ENCODE measurements around the gene THOC5. TPM values are rescaled to one million over a fixed set of nuclear protein-coding genes. Genes with fewer than 3 reads are reported as not detected.

Gene THOC5
- total RNA-seq, 1 experiment from 2014 or later, result 74.6 TPM

GRCh38 chr22:29461263-29461662, 92.3 kb downstream of the THOC5 start:
- POLR2A ChIA-PET, result no interaction called here
- no peak for DNase-seq
- Histone ChIP-seq H3K4me1 (no peaks in the 10 kb centered on the region), H3K36me3 (ENCODE audit: control insufficient read depth, insufficient read depth, low read length) (no peaks in the 10 kb centered on the region), H3K4me3 (ENCODE audit: low read depth, low read length) (no peak overlapping the region), H3K27me3 (replicated peaks; ENCODE audit: control insufficient read depth, insufficient read depth, low read length) (no peaks in the 10 kb centered on the region), H3K9me3 (no peaks in the 10 kb centered on the region)
- intact Hi-C loops (cut with micrococcal nuclease; ENCODE audit: unreplicated experiment), result no loop called here
- no peak for TF ChIP-seq CTCF (IDR thresholded peaks at IDR 0.05; ENCODE audit: insufficient read depth in 1 of 2, low read depth in 1 of 2, low read length in 1 of 2, severe bottlenecking in 1 of 2, unreplicated experiment in 1 of 2)
- Mint-ChIP-seq H3K36me3 (ENCODE audit: insufficient read depth, unreplicated experiment) (peaks cover 11% of the 10 kb centered on the region), H3K4me1 (ENCODE audit: low read depth, unreplicated experiment) (no peaks in the 10 kb centered on the region), H3K9me3 (ENCODE audit: unreplicated experiment) (no peaks in the 10 kb centered on the region), H3K4me3 (ENCODE audit: unreplicated experiment) (no peak overlapping the region), H3K27ac (ENCODE audit: unreplicated experiment) (peak overlapping the region; percentile 19), H3K27me3 (ENCODE audit: insufficient read depth, unreplicated experiment) (no peaks in the 10 kb centered on the region)
- BruUV-seq (replicated peaks), result no TSS peak
- CTCF ChIA-PET, result no interaction called here

GRCh38 chr22:29459773-29460172, 93.8 kb downstream of the THOC5 start:
- Histone ChIP-seq H3K4me3 (ENCODE audit: low read depth, low read length) (no peak overlapping the region), H3K4me1 (no peaks in the 10 kb centered on the region), H3K36me3 (ENCODE audit: control insufficient read depth, insufficient read depth, low read length) (no peaks in the 10 kb centered on the region), H3K27me3 (replicated peaks; ENCODE audit: control insufficient read depth, insufficient read depth, low read length) (no peaks in the 10 kb centered on the region), H3K9me3 (no peaks in the 10 kb centered on the region)
- ChIA-PET POLR2A (no interaction called here), CTCF (no interaction called here)
- Mint-ChIP-seq H3K4me3 (ENCODE audit: unreplicated experiment) (no peak overlapping the region), H3K9me3 (ENCODE audit: unreplicated experiment) (no peaks in the 10 kb centered on the region), H3K36me3 (ENCODE audit: insufficient read depth, unreplicated experiment) (peaks cover 11% of the 10 kb centered on the region), H3K4me1 (ENCODE audit: low read depth, unreplicated experiment) (no peaks in the 10 kb centered on the region), H3K27me3 (ENCODE audit: insufficient read depth, unreplicated experiment) (no peaks in the 10 kb centered on the region), H3K27ac (ENCODE audit: unreplicated experiment) (no peak overlapping the region)
- BruUV-seq (replicated peaks), result no TSS peak
- intact Hi-C loops (cut with micrococcal nuclease; ENCODE audit: unreplicated experiment), result no loop called here
- no peak for TF ChIP-seq CTCF (IDR thresholded peaks at IDR 0.05; ENCODE audit: insufficient read depth in 1 of 2, low read depth in 1 of 2, low read length in 1 of 2, severe bottlenecking in 1 of 2, unreplicated experiment in 1 of 2)
- DNase-seq, result no peak

GRCh38 chr22:29458551-29458950, 95.0 kb downstream of the THOC5 start:
- Mint-ChIP-seq H3K4me3 (ENCODE audit: unreplicated experiment) (no peak overlapping the region), H3K36me3 (ENCODE audit: insufficient read depth, unreplicated experiment) (peaks cover 11% of the 10 kb centered on the region), H3K9me3 (ENCODE audit: unreplicated experiment) (no peaks in the 10 kb centered on the region), H3K4me1 (ENCODE audit: low read depth, unreplicated experiment) (no peaks in the 10 kb centered on the region), H3K27ac (ENCODE audit: unreplicated experiment) (no peak overlapping the region), H3K27me3 (ENCODE audit: insufficient read depth, unreplicated experiment) (no peaks in the 10 kb centered on the region)
- Histone ChIP-seq H3K4me1 (no peaks in the 10 kb centered on the region), H3K4me3 (ENCODE audit: low read depth, low read length) (no peak overlapping the region), H3K9me3 (no peaks in the 10 kb centered on the region), H3K27me3 (replicated peaks; ENCODE audit: control insufficient read depth, insufficient read depth, low read length) (no peaks in the 10 kb centered on the region), H3K36me3 (ENCODE audit: control insufficient read depth, insufficient read depth, low read length) (no peaks in the 10 kb centered on the region)
- intact Hi-C loops (cut with micrococcal nuclease; ENCODE audit: unreplicated experiment), result no loop called here
- ChIA-PET POLR2A (no interaction called here), CTCF (no interaction called here)
- no TSS peak for BruUV-seq (replicated peaks)
- no peak for TF ChIP-seq CTCF (IDR thresholded peaks at IDR 0.05; ENCODE audit: insufficient read depth in 1 of 2, low read depth in 1 of 2, low read length in 1 of 2, severe bottlenecking in 1 of 2, unreplicated experiment in 1 of 2)
- DNase-seq, result no peak
